ENCODE results near the gene HPCAL1. TPM values are rescaled to one million over a fixed set of nuclear protein-coding genes. Genes with fewer than 3 reads are reported as not detected.
A peak's percentile ranks its signal among the peaks of the same experiment; 100 is the strongest.

The HPCAL1 gene
- total and polyA plus RNA-seq, 2 of the 8 experiments (the other 6 are each of a cell fraction or from before 2014, with no cell fraction given): 5.8 to 8.6 TPM

GRCh38 chr2:10264506-10265328, 38.0 kb upstream of the HPCAL1 start:
- CTCF ChIA-PET (ENCODE audit: partially characterized antibody): interaction anchor here (0.7 to 4.3 kb wide), 16 partner anchors 11 to 215 kb away, joined by 3 to 22 read pairs (median 4); no protein-coding TSS in a partner anchor
- H3K9me3 ChIP-seq (ENCODE audit: insufficient read depth in 2 of 2, low read depth in 1 of 2, low read length in 1 of 2): no peaks in the 10 kb centered on the region
- no peak for DNase-seq (ENCODE audit: low read depth in 1 of 2, low spot score in 2 of 2)
- no peak overlapping the region for H2AK5ac ChIP-seq (ENCODE audit: low read depth, low read length)
- H4K20me1 ChIP-seq (replicated peaks in 1 of 2; ENCODE audit: control insufficient read depth in 1 of 2, insufficient read depth in 2 of 2, low read length in 2 of 2): no peaks in the 10 kb centered on the region
- no peak overlapping the region for H3K4me3 ChIP-seq (ENCODE audit: extremely low read depth in 1 of 4, insufficient read depth in 2 of 4, low read depth in 3 of 4, low read length in 4 of 4)
- H3K4ac ChIP-seq (replicated peaks; ENCODE audit: insufficient read length, low read depth, low read length): no peak overlapping the region
- H3K36me3 ChIP-seq (ENCODE audit: control insufficient read depth in 2 of 4, insufficient read depth in 4 of 4, low read length in 3 of 4): no peaks in the 10 kb centered on the region
- TF ChIP-seq GABPA (IDR thresholded peaks at IDR 0.05; ENCODE audit: borderline replicate concordance, insufficient read depth, low read length) (no peak), EP300 (IDR thresholded peaks at IDR 0.05; ENCODE audit: borderline replicate concordance in 1 of 2, low read depth in 2 of 2, low read length in 2 of 2) (no peak), KDM1A (IDR thresholded peaks at IDR 0.05; ENCODE audit: borderline replicate concordance, low read length) (no peak), RFX5 (IDR thresholded peaks at IDR 0.05; ENCODE audit: borderline replicate concordance, low read depth, low read length) (no peak), KDM4A (IDR thresholded peaks at IDR 0.05; ENCODE audit: low read depth, low read length, severe bottlenecking) (no peak), RBBP5 (IDR thresholded peaks at IDR 0.05; ENCODE audit: borderline replicate concordance, low read depth, low read length) (no peak), POLR2AphosphoS5 (IDR thresholded peaks at IDR 0.05; ENCODE audit: low read depth, low read length) (no peak)
- TF ChIP-seq, protein P1, sequence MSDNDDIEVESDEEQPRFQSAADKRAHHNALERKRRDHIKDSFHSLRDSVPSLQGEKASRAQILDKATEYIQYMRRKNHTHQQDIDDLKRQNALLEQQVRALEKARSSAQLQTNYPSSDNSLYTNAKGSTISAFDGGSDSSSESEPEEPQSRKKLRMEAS (IDR thresholded peaks at IDR 0.05): no peak
- H3K18ac ChIP-seq (ENCODE audit: extremely low read depth, low read length): no peak overlapping the region
- POLR2A ChIA-PET (ENCODE audit: partially characterized antibody): interaction anchor here (1.1 kb wide), 1 partner anchor 21 kb away, joined by 3 read pairs; no protein-coding TSS in a partner anchor
- H2BK5ac ChIP-seq (ENCODE audit: low read depth, low read length): no peak overlapping the region
- no peaks in the 10 kb centered on the region for H3K27me3 ChIP-seq (replicated peaks in 1 of 4; ENCODE audit: control insufficient read depth in 3 of 4, extremely low read depth in 1 of 4, insufficient read depth in 3 of 4, low read length in 3 of 4)
- 0 out of 2 replicates have a peak overlapping the region, but pooled peaks have one; percentile 27 for H2BK12ac ChIP-seq (ENCODE audit: low read depth, low read length)
- 92% methylated on average over 24 of the region's 26 CpGs; no CpG with 5 or more reads in 1 of the 2 experiments for WGBS, 2 experiments (ENCODE audit: extremely low coverage in 1 of 2, insufficient coverage in 1 of 2, insufficient read length in 1 of 2, insufficient replicate concordance in 2 of 2, low coverage in 1 of 2, low lambda C conversion rate in 2 of 2, missing lambda C conversion rate in 1 of 2)
- no peaks in the 10 kb centered on the region for H3K23me2 ChIP-seq (ENCODE audit: low read depth, low read length)
- no peak overlapping the region for H2AFZ ChIP-seq (ENCODE audit: low read length)
- no peak overlapping the region for H3K9ac ChIP-seq (replicated peaks in 1 of 4; ENCODE audit: extremely low read depth in 1 of 4, low read depth in 3 of 4, low read length in 3 of 4)
- H3K4me1 ChIP-seq (replicated peaks in 1 of 4; ENCODE audit: control insufficient read depth in 3 of 4, insufficient read depth in 4 of 4, low read length in 3 of 4): no peaks in the 10 kb centered on the region
- FAIRE-seq: no peak
- H3K79me2 ChIP-seq (ENCODE audit: control insufficient read depth in 1 of 2, insufficient read depth in 2 of 2, low read length in 2 of 2): no peaks in the 10 kb centered on the region
- no peak overlapping the region for H3K27ac ChIP-seq (ENCODE audit: low read depth, low read length)
- no peak overlapping the region for H4K5ac ChIP-seq (ENCODE audit: insufficient read length, low read depth, low read length)
- no peak overlapping the region for H2BK15ac ChIP-seq (ENCODE audit: low read length)
- H4K91ac ChIP-seq (replicated peaks; ENCODE audit: insufficient read length, low read length): no peak overlapping the region
- no peak overlapping the region for H3K14ac ChIP-seq (ENCODE audit: insufficient read length)
- no peak overlapping the region for H2BK120ac ChIP-seq (replicated peaks; ENCODE audit: low read depth, low read length)
- H3K79me1 ChIP-seq (ENCODE audit: low read depth, low read length): no peaks in the 10 kb centered on the region
- no peak overlapping the region for H3K4me2 ChIP-seq (ENCODE audit: insufficient read depth in 1 of 2, low read depth in 2 of 2, low read length in 2 of 2)
- no peak overlapping the region for H3K56ac ChIP-seq (replicated peaks; ENCODE audit: insufficient read length, low read depth, low read length)
- H4K8ac ChIP-seq (ENCODE audit: extremely low read depth, insufficient read depth, low read length): no peak overlapping the region
- H2BK20ac ChIP-seq (ENCODE audit: low read length): no peak overlapping the region
- H3K23ac ChIP-seq (ENCODE audit: insufficient read length): no peak overlapping the region
